HG02798 (cell line): ENCODE data around the gene MYOG.

Experiments
- ATAC-seq: cut with Tn5 transposase; IDR thresholded peaks from one replicate; pipeline ENCODE4 v1.9.1; 2021; ENCODE audit warnings: mild to moderate bottlenecking; ENCODE audit not compliant: unreplicated experiment, poor library complexity

The MYOG gene

DNA sequence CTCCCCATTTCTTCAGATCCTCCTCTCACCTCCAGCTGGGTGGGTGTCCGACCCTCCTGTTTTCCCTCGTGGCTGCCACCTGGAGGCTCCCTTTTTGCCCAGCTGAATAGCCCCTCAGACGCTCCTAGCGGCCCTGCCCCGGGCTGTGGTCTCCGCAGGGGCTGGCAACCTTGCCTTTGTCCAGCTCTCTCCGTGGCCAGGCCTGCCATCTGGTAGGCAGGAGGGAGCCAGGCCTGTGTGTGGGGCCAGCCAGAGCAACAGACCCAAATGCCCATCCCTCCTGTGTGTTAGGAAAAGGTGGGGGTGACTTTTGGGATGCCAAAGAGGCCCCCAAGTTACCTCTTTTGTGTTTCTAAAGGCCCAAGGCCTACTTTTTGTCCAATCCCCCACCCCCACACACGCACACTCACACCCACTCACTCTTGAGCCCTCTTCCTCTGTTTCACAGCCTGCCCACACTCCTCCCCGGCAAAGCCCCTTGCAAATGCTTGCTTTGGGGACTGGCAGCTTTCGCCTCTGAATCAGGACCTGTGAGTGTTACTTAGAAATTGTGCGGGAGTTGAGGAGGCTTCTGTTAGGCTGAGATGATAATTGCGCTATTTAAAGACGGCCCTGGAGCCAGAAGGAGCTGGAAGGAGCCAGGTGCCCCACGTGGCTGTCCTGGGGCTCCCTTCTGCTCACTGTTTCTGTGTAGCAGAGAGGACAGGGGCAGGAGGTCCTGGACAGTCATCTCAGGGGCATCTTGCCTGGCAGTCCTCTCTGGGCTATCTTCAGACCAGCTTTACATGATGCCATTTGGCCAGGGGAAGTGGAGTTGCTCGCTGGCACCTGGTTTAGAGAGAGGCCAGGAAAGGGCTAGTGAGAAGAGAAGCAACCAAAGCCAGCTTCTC, 50.5 kb downstream of the MYOG start:
- no peak for ATAC-seq

DNA sequence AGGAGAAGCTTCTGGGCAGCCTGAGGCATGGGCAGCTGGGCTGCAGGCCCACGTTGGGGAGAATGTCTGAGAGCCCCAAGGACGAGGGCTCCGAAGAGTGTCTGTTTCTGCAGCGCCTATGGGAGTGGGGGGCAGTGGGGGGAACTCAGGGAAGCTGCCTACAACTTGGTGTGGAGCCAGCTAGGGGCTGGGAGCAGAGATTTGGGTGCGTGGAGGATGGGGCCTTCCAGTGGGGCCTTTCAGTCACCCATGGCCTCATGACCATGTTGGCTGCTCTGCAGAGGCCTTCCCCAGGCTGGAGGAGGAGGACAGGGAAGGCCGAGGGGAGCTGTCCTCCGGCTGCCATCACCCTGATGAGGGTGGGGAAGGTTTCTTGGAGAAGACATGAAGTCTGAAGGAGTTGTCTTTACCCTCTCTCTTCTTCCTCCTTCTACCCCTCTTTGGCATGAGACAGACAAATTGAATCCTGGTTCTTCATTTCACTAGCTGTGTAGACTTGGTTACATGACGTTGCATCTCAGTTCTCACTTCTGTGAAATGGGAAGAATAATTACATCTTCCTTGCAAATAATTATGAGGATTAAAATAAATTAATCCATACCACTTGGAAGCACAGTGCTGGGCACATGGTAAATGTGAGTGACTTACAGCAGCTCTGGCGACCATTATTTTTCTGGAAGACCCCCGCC, 51.2 kb downstream of the MYOG start:
- no peak for ATAC-seq

- ATAC-seq, result no peak
Measured at GRCh38 chr1:203033917-203034316, 51.9 kb downstream of the MYOG start.

- ATAC-seq, result no peak
Measured at GRCh38 chr1:203033287-203033686, 52.5 kb downstream of the MYOG start.
